GM21515 (cell line): ENCODE data around the gene KCP.

ENCODE experiments used
- ATAC-seq: cut with Tn5 transposase; IDR thresholded peaks from one replicate; pipeline ENCODE4 v1.9.1; 2021; ENCODE audit not compliant: unreplicated experiment

The KCP gene

DNA sequence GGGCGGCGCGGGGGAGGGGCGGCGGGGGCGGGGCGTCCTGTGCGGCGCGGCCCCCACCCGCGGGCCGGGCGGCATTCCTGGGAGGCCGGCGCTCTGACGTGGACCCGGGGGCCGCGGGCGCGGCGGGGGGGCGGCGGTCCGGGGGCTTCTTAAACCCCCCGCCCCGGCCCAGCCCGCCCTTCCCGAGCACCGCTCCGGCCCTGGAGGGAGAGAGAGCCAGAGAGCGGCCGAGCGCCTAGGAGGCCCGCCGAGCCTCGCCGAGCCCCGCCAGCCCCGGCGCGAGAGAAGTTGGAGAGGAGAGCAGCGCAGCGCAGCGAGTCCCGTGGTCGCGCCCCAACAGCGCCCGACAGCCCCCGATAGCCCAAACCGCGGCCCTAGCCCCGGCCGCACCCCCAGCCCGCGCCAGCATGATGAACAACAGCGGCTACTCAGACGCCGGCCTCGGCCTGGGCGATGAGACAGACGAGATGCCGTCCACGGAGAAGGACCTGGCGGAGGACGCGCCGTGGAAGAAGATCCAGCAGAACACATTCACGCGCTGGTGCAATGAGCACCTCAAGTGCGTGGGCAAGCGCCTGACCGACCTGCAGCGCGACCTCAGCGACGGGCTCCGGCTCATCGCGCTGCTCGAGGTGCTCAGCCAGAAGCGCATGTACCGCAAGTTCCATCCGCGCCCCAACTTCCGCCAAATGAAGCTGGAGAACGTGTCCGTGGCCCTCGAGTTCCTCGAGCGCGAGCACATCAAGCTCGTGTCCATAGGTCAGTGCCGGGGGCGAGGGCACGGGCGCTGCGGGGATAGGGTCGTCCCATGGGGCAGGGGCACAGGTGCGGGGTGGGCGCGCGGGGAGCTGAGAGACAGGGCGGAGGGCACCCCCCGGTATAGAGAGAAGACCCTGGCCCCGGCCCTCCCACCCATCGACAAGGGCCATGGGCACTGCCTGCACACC is 80.0 kb downstream of the KCP start, which contains the start of gene FLNC:
Gene FLNC, plus strand, starts transcription at position 176 of the 947 bp plus-strand sequence. Its CDS starts 232 bp downstream, at position 408.
- ATAC-seq, result no peak

DNA sequence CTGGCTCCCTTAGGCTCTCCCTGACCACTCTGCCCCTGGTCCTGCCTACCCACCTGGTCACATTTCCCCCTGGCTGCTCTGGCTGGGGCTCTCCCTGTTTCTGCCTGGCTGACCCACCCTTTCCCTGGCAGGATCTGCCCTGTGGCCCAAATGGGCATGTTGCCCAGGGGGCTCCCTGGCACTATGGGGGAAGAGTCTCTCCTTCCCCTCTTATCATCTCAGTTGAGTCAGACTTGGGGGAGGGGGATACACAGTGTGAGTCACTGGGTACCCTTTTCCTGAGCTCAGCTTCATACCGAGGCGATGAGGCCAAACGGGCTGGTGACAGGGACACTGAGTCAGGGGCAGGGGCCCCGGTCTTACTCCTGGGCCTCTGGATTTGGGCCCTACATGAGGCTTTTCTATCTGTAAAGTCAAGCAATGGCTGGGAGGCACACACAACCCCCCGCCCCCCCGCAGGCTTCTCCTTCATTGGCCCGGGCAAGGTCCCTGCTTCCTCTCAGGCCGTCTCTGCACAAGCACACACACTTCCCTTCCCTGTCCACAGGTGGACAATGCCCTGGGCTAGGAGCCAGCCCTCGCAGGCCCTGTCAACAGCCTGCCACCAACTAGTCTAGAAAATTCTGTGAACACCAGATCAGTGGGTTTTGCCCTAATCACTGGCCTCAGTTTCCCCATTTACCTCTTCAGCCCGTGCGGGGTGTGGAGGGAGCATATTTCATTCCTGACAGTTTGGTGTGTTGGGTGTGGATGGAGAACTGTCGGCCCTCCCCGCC is 80.9 kb downstream of the KCP start:
- no peak for ATAC-seq

DNA sequence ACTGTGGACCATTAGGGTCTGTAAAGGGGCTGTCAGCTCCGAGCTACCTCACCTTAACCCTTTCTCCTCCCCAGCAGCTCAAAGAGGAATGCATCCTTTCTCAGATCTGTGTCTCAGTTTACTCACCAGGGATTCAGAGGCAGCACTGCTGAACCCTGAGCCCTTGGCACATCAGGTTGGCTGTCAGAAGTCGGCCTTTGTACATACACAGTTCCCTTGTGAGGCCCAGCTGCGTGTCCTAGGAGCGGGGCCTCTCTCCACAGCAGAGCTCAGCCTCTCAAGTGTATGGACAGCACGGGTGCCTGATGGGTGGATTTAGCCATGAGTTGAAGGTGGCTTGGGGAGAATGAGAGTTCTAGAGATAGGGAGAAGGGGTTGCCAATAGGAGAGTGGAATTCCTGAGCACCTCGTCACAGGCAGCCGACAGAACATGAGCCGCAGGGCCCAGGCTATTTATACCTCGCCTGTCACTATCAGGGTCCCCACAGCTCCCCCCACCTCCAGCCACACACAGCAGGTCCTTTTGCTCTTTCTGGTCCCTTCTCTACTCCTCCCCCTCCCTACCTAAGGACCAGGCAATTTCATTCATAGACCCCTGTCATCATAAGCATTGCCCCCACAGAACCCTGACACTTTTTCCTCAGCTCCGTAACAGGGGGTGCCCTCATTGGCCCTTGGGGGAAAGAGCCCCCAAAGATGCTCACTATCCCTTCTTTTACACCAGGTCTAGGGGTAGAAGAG is 82.4 kb downstream of the KCP start:
- no peak for ATAC-seq

DNA sequence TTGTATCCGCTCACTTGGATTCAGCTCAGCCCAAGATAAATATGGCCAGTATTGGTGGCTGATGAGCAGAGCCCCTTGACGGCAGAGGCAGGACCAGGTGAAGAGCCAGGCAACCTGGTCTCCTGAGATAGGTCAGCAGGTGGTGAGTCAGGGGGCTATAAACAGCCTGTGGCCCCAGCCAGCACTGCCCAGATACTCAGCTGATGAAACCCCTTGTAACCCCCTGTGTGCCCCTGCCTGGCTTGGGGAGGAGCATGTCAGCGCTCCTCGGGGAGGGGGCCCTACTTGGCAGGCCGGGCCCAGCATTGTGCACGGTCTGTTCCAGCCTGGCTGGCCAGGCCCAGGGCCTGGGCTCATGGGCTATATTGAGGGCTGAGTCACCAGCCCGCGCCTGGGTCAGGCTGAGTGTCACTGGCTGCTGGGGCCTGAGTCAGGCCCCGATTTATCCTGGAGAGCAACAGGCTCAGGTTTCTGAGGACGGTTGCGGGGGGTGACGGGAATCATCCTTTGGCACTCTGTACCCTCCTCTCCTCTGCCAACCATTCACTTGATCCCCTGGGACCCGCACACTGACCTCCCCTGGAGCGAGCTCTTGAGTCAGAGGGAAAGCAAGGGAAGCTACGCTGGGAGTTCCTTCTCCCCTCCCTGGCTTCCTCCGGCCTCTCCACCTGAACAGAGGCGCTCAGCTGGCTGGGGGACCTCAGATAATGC is 83.1 kb downstream of the KCP start:
- no peak for ATAC-seq

DNA sequence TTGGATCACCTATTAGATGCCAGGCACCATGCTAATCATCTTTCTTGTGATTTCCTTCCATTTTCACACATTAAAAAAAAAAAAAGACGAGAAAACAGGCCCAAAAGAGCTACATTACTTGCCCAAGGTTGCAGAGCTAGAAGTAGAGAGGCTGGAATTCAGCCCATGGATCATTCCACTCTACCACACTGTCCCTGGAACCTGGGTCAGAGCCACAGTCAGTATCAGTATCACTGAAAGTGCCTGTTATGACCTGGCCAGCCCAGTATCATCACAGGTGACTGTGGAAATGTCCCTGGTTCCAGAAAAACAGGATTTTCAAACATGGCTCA is 83.6 kb downstream of the KCP start:
- ATAC-seq, result no peak
